Neural cell (in vitro differentiated cells): ENCODE measurements around the gene RILP. TPM values are rescaled to one million over a fixed set of nuclear protein-coding genes. Genes with fewer than 3 reads are reported as not detected.

Source experiments
- H2AFZ ChIP-seq: fragments of 200-600, 300-800 bp; sonication (generic), shearing (Covaris generic); 2 replicates; pipeline ENCODE4 v1.6.0; 2014; ENCODE audit warnings: low read depth, mild to moderate bottlenecking, antibody characterized with exemption, low read length, moderate library complexity
- H3F3A ChIP-seq: fragments of 200-600 bp; shearing (Covaris generic); 2 replicates; pipeline ENCODE4 v1.6.1; 2016; ENCODE audit warnings: mild to moderate bottlenecking, moderate library complexity, mixed read lengths, antibody characterized with exemption, low read length; ENCODE audit not compliant: insufficient read depth, poor library complexity, severe bottlenecking
- H3K27ac ChIP-seq: fragments of 200-600, 300-800 bp; sonication (generic), shearing (Covaris generic); 2 replicates; pipeline ENCODE4 v1.5.1; 2014; ENCODE audit warnings: mild to moderate bottlenecking, low read length, moderate library complexity
- H3K27me3 ChIP-seq: fragments of 300-800, 200-600 bp; sonication (generic), shearing (Covaris generic); 2 replicates; pipeline ENCODE4 v1.6.0; 2014; ENCODE audit warnings: mild to moderate bottlenecking, low read depth, low read length, moderate library complexity; ENCODE audit not compliant: insufficient read depth
- H3K36me3 ChIP-seq: fragments of 300-800, 200-600 bp; sonication (generic), shearing (Covaris generic); 2 replicates; pipeline ENCODE4 v1.5.1; 2014; ENCODE audit warnings: mild to moderate bottlenecking, antibody characterized with exemption, low read length, moderate library complexity; ENCODE audit not compliant: insufficient read depth
- H3K4me2 ChIP-seq: fragments of 300-800, 200-600 bp; sonication (generic), shearing (Covaris generic); 2 replicates; pipeline ENCODE4 v1.6.0; 2014; ENCODE audit warnings: mild to moderate bottlenecking, low read length
- H3K4me3 ChIP-seq: fragments of 300-800, 200-600 bp; sonication (generic), shearing (Covaris generic); 2 replicates; pipeline ENCODE4 v1.5.1; 2014; ENCODE audit warnings: mild to moderate bottlenecking, low read length, moderate library complexity
- H3K79me2 ChIP-seq: fragments of 200-600 bp; shearing (Covaris generic); replicated peaks from 2 replicates; pipeline ENCODE4 v1.6.0; 2014; ENCODE audit warnings: mild to moderate bottlenecking, low read length, moderate library complexity; ENCODE audit not compliant: insufficient read depth
- H3K9ac ChIP-seq: fragments of 300-800, 200-600 bp; sonication (generic), shearing (Covaris generic); 2 replicates; pipeline ENCODE4 v1.6.1; 2016; ENCODE audit warnings: mild to moderate bottlenecking, low read length, mixed read lengths
- H3K9me2 ChIP-seq: fragments of 200-600 bp; shearing (Covaris generic); 2 replicates; pipeline ENCODE4 v1.6.1; 2016; ENCODE audit warnings: mild to moderate bottlenecking, low read length, mixed read lengths; ENCODE audit not compliant: insufficient read depth
- H3K9me3 ChIP-seq: fragments of 200-600, 300-800 bp; sonication (generic), shearing (Covaris generic); 2 replicates; pipeline ENCODE4 v1.6.1; 2016; ENCODE audit warnings: mild to moderate bottlenecking, mixed run types, low read length, moderate library complexity, mixed read lengths
- H4K20me1 ChIP-seq: fragments of 200-600 bp; shearing (Covaris generic); 2 replicates; pipeline ENCODE4 v1.6.1; 2016; ENCODE audit warnings: mild to moderate bottlenecking, mixed run types; ENCODE audit not compliant: insufficient read depth
- CTCF ChIP-seq: fragments of 450-650 bp; IDR thresholded peaks from 2 replicates; pipeline ENCODE4 v1.5.1; 2014; ENCODE audit warnings: antibody characterized with exemption, mild to moderate bottlenecking, moderate library complexity; ENCODE audit not compliant: poor library complexity, severe bottlenecking
- EP300 ChIP-seq: fragments of 450-650 bp; conservative IDR thresholded peaks from 2 replicates; pipeline ENCODE4 v1.6.1; 2014; ENCODE audit warnings: antibody characterized with exemption, mild to moderate bottlenecking, moderate library complexity; ENCODE audit not compliant: poor library complexity, severe bottlenecking
- EZH2 ChIP-seq: fragments of 200-600, 300-800 bp; shearing (Covaris generic), sonication (generic); IDR thresholded peaks from 2 replicates; pipeline ENCODE4 v1.6.1; 2014; ENCODE audit warnings: antibody characterized with exemption, low read length, borderline replicate concordance, mild to moderate bottlenecking; ENCODE audit not compliant: insufficient read depth, poor library complexity, severe bottlenecking
- MXI1 ChIP-seq: fragments of 450-650 bp; conservative IDR thresholded peaks from 2 replicates; pipeline ENCODE4 v1.6.1; 2014; ENCODE audit warnings: antibody characterized with exemption, mild to moderate bottlenecking; ENCODE audit not compliant: poor library complexity, severe bottlenecking
- POLR2AphosphoS5 ChIP-seq: IDR thresholded peaks from 2 replicates; pipeline ENCODE4 v1.6.1; 2012
- RAD21 ChIP-seq: fragments of 450-650 bp; conservative IDR thresholded peaks from 2 replicates; pipeline ENCODE4 v1.6.1; 2014; ENCODE audit warnings: antibody characterized with exemption, mild to moderate bottlenecking, moderate library complexity
- REST ChIP-seq: IDR thresholded peaks from 2 replicates; pipeline ENCODE4 v1.6.1; 2012; ENCODE audit warnings: borderline replicate concordance
- TAF1 ChIP-seq: IDR thresholded peaks from 2 replicates; pipeline ENCODE4 v1.6.1; 2012; ENCODE audit warnings: low read depth
- polyA plus RNA-seq: library from polyadenylated mRNA; depleted of rRNA; stranded (reverse); fragments of >200 nt; gene quantifications from 2 replicates; pipeline ENCODE4 v1.2.3, GENCODE V29; 2014

The RILP gene
- polyA plus RNA-seq, 1 donor from 2014 or later, result 7.5 TPM

GRCh38 chr17:1661045-1661444 lies 11.4 kb upstream of the RILP start:
- H3K9me3 ChIP-seq, result no peaks in the 10 kb centered on the region
- H3K27ac ChIP-seq, result no peak overlapping the region
- H3K36me3 ChIP-seq, result peaks cover 25% of the 10 kb centered on the region
- no peaks in the 10 kb centered on the region for H3K27me3 ChIP-seq
- TF ChIP-seq TAF1, result no peak
- TF ChIP-seq CTCF, result no peak
- no peak for TF ChIP-seq MXI1
- no peak for TF ChIP-seq EZH2
- H2AFZ ChIP-seq, result no peak overlapping the region
- no peaks in the 10 kb centered on the region for H3F3A ChIP-seq
- H3K4me2 ChIP-seq, result no peak overlapping the region
- H3K9me2 ChIP-seq, result no peaks in the 10 kb centered on the region
- no peak overlapping the region for H3K9ac ChIP-seq
- H4K20me1 ChIP-seq, result no peaks in the 10 kb centered on the region
- H3K79me2 ChIP-seq, result no peaks in the 10 kb centered on the region
- no peak overlapping the region for H3K4me3 ChIP-seq

- no peak overlapping the region for H3K4me3 ChIP-seq
- no peaks in the 10 kb centered on the region for H3F3A ChIP-seq
- H4K20me1 ChIP-seq, result no peaks in the 10 kb centered on the region
- no peaks in the 10 kb centered on the region for H3K27me3 ChIP-seq
- TF ChIP-seq CTCF, result no peak
- no peak for TF ChIP-seq MXI1
- no peak for TF ChIP-seq POLR2AphosphoS5
- no peak for TF ChIP-seq TAF1
- TF ChIP-seq REST, result no peak
- no peak for TF ChIP-seq EZH2
- TF ChIP-seq RAD21, result no peak
- TF ChIP-seq EP300, result no peak
- peaks cover 29% of the 10 kb centered on the region for H3K36me3 ChIP-seq
- no peak overlapping the region for H3K4me2 ChIP-seq
- H3K9me2 ChIP-seq, result no peaks in the 10 kb centered on the region
- H3K9me3 ChIP-seq, result no peaks in the 10 kb centered on the region
- H3K27ac ChIP-seq, result no peak overlapping the region
- no peak overlapping the region for H3K9ac ChIP-seq
- no peaks in the 10 kb centered on the region for H3K79me2 ChIP-seq
- no peak overlapping the region for H2AFZ ChIP-seq
Measured at GRCh38 chr17:1658100-1658499, 8.4 kb upstream of the RILP start.
